ENCODE data around the gene GPR171.

Gene GPR171

GRCh38 chr3:151204530-151205402 lies 1.8 kb upstream of the GPR171 start:
- Histone ChIP-seq H3K9me2 (replicated peaks; ENCODE audit: insufficient read depth, low read length) (no peaks in the 10 kb centered on the region), H3K27ac (ENCODE audit: low read depth, low read length) (no peak overlapping the region), H3K9ac (ENCODE audit: low read length) (no peak overlapping the region), H3K4me3 (ENCODE audit: insufficient read depth, low read length, poor library complexity, severe bottlenecking) (no peak overlapping the region), H3K36me3 (ENCODE audit: low read length) (no peaks in the 10 kb centered on the region), H3F3A (ENCODE audit: insufficient read depth) (no peaks in the 10 kb centered on the region), H4K20me1 (ENCODE audit: low read depth, low read length) (no peaks in the 10 kb centered on the region), H3K9me3 (ENCODE audit: insufficient read depth, low read length) (no peaks in the 10 kb centered on the region), H3K4me2 (ENCODE audit: low read depth, low read length, poor library complexity, severe bottlenecking) (no peak overlapping the region), H2AFZ (ENCODE audit: low read depth, low read length, severe bottlenecking) (no peak overlapping the region), H3K79me2 (ENCODE audit: insufficient read depth, low read length) (no peaks in the 10 kb centered on the region), H3K27me3 (ENCODE audit: low read length) (no peaks in the 10 kb centered on the region)
- no peak for TF ChIP-seq EZH2phosphoT487 (conservative IDR thresholded peaks at IDR 0.05; ENCODE audit: low read length)
- no peak for TF ChIP-seq CTCF (IDR thresholded peaks at IDR 0.05; ENCODE audit: insufficient read depth, low read length, poor library complexity, severe bottlenecking)

- no peaks in the 10 kb centered on the region for H4K20me1 ChIP-seq (ENCODE audit: low read depth, low read length)
- H3K27me3 ChIP-seq (ENCODE audit: low read length), result no peaks in the 10 kb centered on the region
- H3K36me3 ChIP-seq (ENCODE audit: low read length), result 0 out of 2 replicates have a peak, but pooled peaks cover 3% of the 10 kb centered on the region
- H3K79me2 ChIP-seq (ENCODE audit: insufficient read depth, low read length), result no peaks in the 10 kb centered on the region
- H3K4me2 ChIP-seq (ENCODE audit: low read depth, low read length, poor library complexity, severe bottlenecking), result no peak overlapping the region
- no peak overlapping the region for H3K27ac ChIP-seq (ENCODE audit: low read depth, low read length)
- no peak overlapping the region for H3K4me3 ChIP-seq (ENCODE audit: insufficient read depth, low read length, poor library complexity, severe bottlenecking)
- H3K9me2 ChIP-seq (replicated peaks; ENCODE audit: insufficient read depth, low read length), result no peaks in the 10 kb centered on the region
- H3F3A ChIP-seq (ENCODE audit: insufficient read depth), result no peaks in the 10 kb centered on the region
- no peak overlapping the region for H2AFZ ChIP-seq (ENCODE audit: low read depth, low read length, severe bottlenecking)
- no peak overlapping the region for H3K9ac ChIP-seq (ENCODE audit: low read length)
- TF ChIP-seq CTCF (IDR thresholded peaks at IDR 0.05; ENCODE audit: insufficient read depth, low read length, poor library complexity, severe bottlenecking) (no peak), EZH2phosphoT487 (conservative IDR thresholded peaks at IDR 0.05; ENCODE audit: low read length) (no peak)
- no peaks in the 10 kb centered on the region for H3K9me3 ChIP-seq (ENCODE audit: insufficient read depth, low read length)
Measured at GRCh38 chr3:151201051-151201730, 1.8 kb downstream of the GPR171 start.

GRCh38 chr3:151200586-151200985 lies 2.4 kb downstream of the GPR171 start:
- no peak overlapping the region for H3K27ac ChIP-seq (ENCODE audit: low read depth, low read length)
- no peaks in the 10 kb centered on the region for H3K9me2 ChIP-seq (replicated peaks; ENCODE audit: insufficient read depth, low read length)

More at GRCh38 chr3:151200586-151200985, 2.4 kb downstream of the GPR171 start:
- Histone ChIP-seq H3K4me2 (ENCODE audit: low read depth, low read length, poor library complexity, severe bottlenecking) (no peak overlapping the region), H3K36me3 (ENCODE audit: low read length) (0 out of 2 replicates have a peak, but pooled peaks cover 4% of the 10 kb centered on the region), H2AFZ (ENCODE audit: low read depth, low read length, severe bottlenecking) (no peak overlapping the region), H3K27me3 (ENCODE audit: low read length) (no peaks in the 10 kb centered on the region), H3K4me3 (ENCODE audit: insufficient read depth, low read length, poor library complexity, severe bottlenecking) (no peak overlapping the region), H3F3A (ENCODE audit: insufficient read depth) (no peaks in the 10 kb centered on the region), H3K79me2 (ENCODE audit: insufficient read depth, low read length) (no peaks in the 10 kb centered on the region), H4K20me1 (ENCODE audit: low read depth, low read length) (no peaks in the 10 kb centered on the region), H3K9ac (ENCODE audit: low read length) (no peak overlapping the region), H3K9me3 (ENCODE audit: insufficient read depth, low read length) (no peaks in the 10 kb centered on the region)
- TF ChIP-seq EZH2phosphoT487 (conservative IDR thresholded peaks at IDR 0.05; ENCODE audit: low read length), result no peak
- no peak for TF ChIP-seq CTCF (IDR thresholded peaks at IDR 0.05; ENCODE audit: insufficient read depth, low read length, poor library complexity, severe bottlenecking)
